Fibroblast of skin of back (primary cell): ENCODE results near the gene ADRA2C.
"Not testable (repeated sequence)": the region's sequence is repeated elsewhere in the genome, so short reads cannot be mapped to it uniquely, and the experiment has no call there.

Experiments
- DNase-seq: peaks from one replicate; pipeline ENCODE4 v3.0.0-alpha.2; 2013

ADRA2C gene

DNA sequence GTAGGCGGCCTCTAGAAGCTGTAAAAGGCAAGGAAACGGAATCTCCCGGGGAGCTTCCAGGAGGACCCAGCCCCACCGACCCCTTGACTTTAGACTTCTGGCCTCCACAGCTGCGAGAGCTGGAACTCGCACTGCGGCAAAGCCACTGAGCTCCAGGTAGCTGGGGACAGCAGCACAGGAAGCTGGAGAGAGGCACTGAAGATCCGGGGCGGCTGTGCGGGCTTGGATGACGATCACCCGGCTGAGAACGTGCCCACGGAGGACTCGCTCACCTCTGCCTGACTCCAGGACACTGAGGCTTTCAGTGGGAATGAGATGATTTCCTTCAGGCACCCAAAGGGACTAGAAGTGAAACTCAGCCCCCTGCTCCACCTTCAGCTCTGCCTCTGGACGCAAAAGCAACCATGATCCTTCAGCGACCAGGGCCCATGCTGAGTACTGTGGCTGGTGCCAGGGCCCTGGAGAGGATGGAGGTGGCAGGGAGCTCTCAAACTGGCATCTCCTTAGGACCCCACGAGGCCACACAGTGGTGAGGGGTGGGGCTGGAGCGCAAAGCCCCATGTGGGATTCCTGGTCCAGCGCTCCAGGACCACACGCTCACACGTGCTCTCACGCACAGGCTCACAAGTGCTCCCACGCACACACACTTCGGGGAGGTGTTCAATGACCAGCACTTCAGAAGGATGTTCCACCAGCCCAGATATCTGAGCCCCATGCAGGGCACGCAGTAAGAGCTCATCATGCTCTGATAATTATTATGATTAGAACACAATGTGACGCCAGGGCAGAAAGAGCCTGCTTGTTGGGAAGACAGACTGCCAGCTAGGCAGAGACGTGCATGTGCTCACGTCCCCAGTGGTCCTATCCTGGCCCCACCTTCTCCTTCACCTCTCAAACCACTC, 47.2 kb downstream of the ADRA2C start:
- DNase-seq, result no peak

DNA sequence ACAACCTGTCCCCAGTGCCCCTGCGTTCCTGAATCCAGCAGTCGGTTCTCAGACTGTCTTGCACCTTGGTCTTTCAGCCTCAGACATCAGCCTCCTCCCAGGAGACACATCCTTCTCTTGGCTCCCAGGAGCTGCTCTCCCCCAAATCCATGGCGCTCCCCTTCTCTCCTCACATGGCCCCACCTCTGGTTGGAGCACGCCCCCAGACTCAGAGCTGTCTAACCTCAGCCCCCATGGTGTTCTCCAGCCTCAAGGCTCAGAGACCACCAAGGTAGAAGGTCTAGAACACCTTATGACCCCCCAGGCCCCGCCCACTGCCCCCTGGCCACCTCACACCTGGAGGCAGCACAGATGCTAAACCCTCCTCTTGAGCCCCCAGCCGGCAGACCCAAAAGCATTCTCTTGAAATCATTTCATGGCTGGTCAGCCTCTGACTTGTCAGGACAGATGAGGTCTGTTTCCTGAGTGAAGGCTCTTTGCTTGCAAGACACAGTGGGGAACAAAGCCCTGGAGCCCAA, 47.9 kb downstream of the ADRA2C start:
- DNase-seq, result no peak

DNA sequence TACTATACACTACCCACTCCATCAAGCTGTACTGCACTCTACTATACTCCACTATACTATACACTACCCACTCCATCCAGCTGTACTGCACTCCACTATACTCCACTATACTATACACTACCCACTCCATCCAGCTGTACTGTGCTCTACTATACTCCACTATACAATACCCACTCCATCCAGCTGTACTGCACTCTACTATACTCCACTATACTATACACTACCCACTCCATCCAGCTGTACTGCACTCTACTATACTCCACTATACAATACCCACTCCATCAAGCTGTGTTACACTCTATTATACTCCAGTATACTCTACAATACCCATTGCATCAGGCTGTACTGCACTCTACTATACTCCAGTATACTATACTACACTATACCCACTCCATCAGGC, 48.7 kb downstream of the ADRA2C start:
- DNase-seq, result not testable (repeated sequence)

DNA sequence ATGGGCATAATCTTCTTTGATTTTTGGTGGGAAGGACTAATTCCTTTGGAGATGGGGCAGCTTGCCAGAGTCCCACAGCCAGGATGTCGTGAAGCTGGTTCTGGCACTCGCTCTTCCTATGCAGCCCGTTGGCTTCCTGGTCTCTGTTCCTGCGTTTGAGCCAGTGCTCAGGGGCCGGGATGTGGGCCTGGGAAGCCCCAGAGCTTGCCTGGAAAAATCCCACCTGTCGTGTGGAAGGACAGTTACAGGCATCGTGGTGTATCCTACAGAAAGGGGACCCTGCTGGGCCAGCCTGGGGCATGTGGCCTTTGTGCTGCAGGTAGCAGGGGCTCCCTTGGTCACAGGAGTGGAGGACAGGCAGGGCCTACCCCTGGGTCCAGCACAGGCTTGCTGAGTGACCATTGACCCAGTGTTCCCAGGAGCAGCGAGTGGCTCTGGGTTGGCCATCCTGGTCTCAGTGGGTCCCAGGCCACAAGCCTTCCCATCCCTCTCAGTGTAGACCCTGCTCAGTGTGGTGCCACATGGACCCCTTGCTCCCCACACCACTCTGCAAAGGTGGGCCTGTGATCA, 50.2 kb downstream of the ADRA2C start:
- no peak for DNase-seq

DNA sequence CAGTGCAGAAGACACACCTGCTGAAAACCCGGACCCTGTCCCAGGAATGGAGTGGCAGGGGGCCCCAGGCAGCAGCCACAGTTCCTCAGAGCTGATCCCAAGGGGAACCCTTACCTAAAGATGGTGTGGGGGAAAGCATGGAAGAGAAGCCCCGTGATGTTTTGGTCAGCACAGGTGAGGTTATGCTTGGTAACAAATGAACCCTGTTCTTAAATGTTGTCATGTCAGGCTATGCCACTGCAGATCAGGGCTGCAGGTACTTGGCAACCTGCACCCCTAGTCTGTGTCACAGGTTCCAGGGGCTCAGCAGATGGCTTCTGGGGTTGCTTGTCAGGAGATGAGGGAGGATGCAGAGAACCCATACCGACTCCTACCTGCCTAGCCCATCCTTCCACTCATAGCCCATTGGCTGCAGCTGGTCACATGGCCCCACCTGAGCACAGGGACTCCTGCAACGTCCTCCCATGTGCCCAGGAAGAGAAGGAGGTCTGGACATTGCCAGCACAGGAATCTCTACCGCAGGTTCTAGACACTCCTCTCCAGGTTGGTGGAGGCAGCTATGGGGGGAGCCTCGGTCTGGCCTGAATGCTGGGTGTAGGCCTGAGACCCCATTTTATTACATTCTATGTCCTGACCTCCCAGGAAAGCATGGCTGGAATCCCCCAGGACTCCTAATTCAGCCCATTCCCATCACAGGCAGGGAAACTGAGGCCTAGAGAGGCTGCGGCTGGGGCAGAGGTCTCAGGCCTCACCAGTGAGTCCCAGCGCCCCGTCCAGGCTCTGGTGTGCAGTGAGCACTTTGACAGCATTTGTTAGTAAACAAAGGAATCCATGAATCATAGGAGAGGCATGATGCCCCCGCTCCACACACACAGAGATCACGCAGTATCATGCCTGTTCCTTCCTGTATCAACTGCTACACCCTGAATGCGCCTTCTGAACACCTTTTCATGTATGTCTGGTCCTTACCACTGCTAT, 51.1 kb downstream of the ADRA2C start:
- no peak for DNase-seq
